GM23338 (cell line): ENCODE results near the gene PLEKHD1.

Source experiments
- CREB1 ChIP-seq: fragments of 250-450 bp; sonication (Bioruptor Pico); IDR thresholded peaks from 2 replicates; pipeline ENCODE4 v1.5.0; 2020; ENCODE audit warnings: low read depth, mild to moderate bottlenecking, moderate library complexity
- EZH2 ChIP-seq: fragments of 200-600 bp; sonication (generic); IDR thresholded peaks from one replicate; pipeline ENCODE4 v1.8.0; 2017; ENCODE audit warnings: antibody characterized with exemption, mild to moderate bottlenecking, low read depth; ENCODE audit not compliant: unreplicated experiment
- EZH2phosphoT487 ChIP-seq: fragments of 200-600 bp; sonication (generic); IDR thresholded peaks from one replicate; pipeline ENCODE4 v1.8.1; 2018; ENCODE audit warnings: antibody characterized with exemption; ENCODE audit not compliant: unreplicated experiment
- JUNB ChIP-seq: IDR thresholded peaks from one replicate; pipeline ENCODE4 v1.6.1; 2016; ENCODE audit warnings: antibody characterized with exemption; ENCODE audit not compliant: unreplicated experiment
- NANOG ChIP-seq: IDR thresholded peaks from 2 replicates; pipeline ENCODE4 v1.6.1; 2016; ENCODE audit warnings: antibody characterized with exemption, borderline replicate concordance
- POLR2AphosphoS5 ChIP-seq: IDR thresholded peaks from 2 replicates; pipeline ENCODE4 v1.6.1; 2016; ENCODE audit warnings: antibody characterized with exemption, low read depth
- TF ChIP-seq, protein P1 (sequence below): IDR thresholded peaks from 2 replicates; pipeline ENCODE4 v1.6.1; 2016; ENCODE audit warnings: antibody characterized with exemption
- TF ChIP-seq, protein P2 (sequence below), 2 experiments: fragments of 200-600 bp in 1 of 2; sonication (generic) in 1 of 2; conservative IDR thresholded peaks; 2 replicates each; pipeline versions ENCODE4 v1.5.1 to v1.6.1; 2016 to 2017; ENCODE audit warnings: antibody characterized with exemption in 2 of 2, low read depth in 2 of 2, mild to moderate bottlenecking in 2 of 2, moderate library complexity in 1 of 2
- TF ChIP-seq, protein P3 (sequence below): IDR thresholded peaks from one replicate; pipeline ENCODE4 v1.6.1; 2018; ENCODE audit warnings: antibody characterized with exemption; ENCODE audit not compliant: unreplicated experiment

DNA sequence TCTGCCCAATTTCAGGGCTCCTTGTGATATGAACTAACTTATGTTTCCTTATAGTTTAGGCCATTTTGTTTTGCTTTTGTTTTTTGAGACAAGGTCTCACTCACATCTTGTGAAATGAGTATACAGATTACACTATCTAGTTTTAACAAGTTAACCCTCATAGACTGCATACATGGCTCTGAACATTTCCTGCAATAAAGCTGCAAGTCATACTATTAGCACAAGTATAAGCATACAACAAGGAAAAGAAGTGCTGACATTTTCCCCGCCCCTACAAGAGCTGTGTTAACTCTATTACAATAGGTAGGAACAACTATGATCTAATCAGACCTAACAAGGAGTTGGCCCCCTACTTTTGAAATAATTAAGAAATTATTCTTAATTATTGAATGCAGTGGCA lies 54.2 kb downstream of the PLEKHD1 start:
- TF ChIP-seq, protein P1, sequence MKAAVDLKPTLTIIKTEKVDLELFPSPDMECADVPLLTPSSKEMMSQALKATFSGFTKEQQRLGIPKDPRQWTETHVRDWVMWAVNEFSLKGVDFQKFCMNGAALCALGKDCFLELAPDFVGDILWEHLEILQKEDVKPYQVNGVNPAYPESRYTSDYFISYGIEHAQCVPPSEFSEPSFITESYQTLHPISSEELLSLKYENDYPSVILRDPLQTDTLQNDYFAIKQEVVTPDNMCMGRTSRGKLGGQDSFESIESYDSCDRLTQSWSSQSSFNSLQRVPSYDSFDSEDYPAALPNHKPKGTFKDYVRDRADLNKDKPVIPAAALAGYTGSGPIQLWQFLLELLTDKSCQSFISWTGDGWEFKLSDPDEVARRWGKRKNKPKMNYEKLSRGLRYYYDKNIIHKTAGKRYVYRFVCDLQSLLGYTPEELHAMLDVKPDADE, result no peak
- TF ChIP-seq, protein P2, sequence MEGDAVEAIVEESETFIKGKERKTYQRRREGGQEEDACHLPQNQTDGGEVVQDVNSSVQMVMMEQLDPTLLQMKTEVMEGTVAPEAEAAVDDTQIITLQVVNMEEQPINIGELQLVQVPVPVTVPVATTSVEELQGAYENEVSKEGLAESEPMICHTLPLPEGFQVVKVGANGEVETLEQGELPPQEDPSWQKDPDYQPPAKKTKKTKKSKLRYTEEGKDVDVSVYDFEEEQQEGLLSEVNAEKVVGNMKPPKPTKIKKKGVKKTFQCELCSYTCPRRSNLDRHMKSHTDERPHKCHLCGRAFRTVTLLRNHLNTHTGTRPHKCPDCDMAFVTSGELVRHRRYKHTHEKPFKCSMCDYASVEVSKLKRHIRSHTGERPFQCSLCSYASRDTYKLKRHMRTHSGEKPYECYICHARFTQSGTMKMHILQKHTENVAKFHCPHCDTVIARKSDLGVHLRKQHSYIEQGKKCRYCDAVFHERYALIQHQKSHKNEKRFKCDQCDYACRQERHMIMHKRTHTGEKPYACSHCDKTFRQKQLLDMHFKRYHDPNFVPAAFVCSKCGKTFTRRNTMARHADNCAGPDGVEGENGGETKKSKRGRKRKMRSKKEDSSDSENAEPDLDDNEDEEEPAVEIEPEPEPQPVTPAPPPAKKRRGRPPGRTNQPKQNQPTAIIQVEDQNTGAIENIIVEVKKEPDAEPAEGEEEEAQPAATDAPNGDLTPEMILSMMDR (conservative IDR thresholded peaks at IDR 0.05; ENCODE audit: low read depth in 2 of 2), result no peak
- no peak for TF ChIP-seq EZH2
- TF ChIP-seq, protein P3, sequence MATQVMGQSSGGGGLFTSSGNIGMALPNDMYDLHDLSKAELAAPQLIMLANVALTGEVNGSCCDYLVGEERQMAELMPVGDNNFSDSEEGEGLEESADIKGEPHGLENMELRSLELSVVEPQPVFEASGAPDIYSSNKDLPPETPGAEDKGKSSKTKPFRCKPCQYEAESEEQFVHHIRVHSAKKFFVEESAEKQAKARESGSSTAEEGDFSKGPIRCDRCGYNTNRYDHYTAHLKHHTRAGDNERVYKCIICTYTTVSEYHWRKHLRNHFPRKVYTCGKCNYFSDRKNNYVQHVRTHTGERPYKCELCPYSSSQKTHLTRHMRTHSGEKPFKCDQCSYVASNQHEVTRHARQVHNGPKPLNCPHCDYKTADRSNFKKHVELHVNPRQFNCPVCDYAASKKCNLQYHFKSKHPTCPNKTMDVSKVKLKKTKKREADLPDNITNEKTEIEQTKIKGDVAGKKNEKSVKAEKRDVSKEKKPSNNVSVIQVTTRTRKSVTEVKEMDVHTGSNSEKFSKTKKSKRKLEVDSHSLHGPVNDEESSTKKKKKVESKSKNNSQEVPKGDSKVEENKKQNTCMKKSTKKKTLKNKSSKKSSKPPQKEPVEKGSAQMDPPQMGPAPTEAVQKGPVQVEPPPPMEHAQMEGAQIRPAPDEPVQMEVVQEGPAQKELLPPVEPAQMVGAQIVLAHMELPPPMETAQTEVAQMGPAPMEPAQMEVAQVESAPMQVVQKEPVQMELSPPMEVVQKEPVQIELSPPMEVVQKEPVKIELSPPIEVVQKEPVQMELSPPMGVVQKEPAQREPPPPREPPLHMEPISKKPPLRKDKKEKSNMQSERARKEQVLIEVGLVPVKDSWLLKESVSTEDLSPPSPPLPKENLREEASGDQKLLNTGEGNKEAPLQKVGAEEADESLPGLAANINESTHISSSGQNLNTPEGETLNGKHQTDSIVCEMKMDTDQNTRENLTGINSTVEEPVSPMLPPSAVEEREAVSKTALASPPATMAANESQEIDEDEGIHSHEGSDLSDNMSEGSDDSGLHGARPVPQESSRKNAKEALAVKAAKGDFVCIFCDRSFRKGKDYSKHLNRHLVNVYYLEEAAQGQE, result no peak
- no peak for TF ChIP-seq CREB1 (CRISPR knock-in tag)
- no peak for TF ChIP-seq EZH2phosphoT487
- TF ChIP-seq POLR2AphosphoS5, result no peak
- TF ChIP-seq JUNB, result no peak
- no peak for TF ChIP-seq NANOG
